Hepatocyte (in vitro differentiated cells): Measurements from ENCODE around the gene ELMO3. TPM values are rescaled to one million over a fixed set of nuclear protein-coding genes. Genes with fewer than 3 reads are reported as not detected.
A peak's percentile ranks its signal among the peaks of the same experiment; 100 is the strongest.

Experiments used
- DNase-seq: peaks from one replicate; pipeline ENCODE4 v3.0.0-alpha.2; 2016; ENCODE audit warnings: low spot score
- H2AFZ ChIP-seq: fragments of 200-600 bp; sonication (generic); 2 replicates; pipeline ENCODE4 v1.6.0; 2016; ENCODE audit warnings: antibody characterized with exemption, mild to moderate bottlenecking
- H3K27ac ChIP-seq: fragments of 200-600 bp; sonication (generic); 2 replicates; pipeline ENCODE4 v1.5.1; 2016; ENCODE audit warnings: mild to moderate bottlenecking
- H3K27me3 ChIP-seq: fragments of 200-600 bp; sonication (generic); 2 replicates; pipeline ENCODE4 v1.6.1; 2016
- H3K36me3 ChIP-seq: fragments of 200-600 bp; sonication (generic); replicated peaks from 2 replicates; pipeline ENCODE4 v1.5.1; 2016; ENCODE audit warnings: low read depth; ENCODE audit not compliant: insufficient read depth
- H3K4me1 ChIP-seq: fragments of 200-600 bp; sonication (generic); 2 replicates; pipeline ENCODE4 v1.5.1; 2016; ENCODE audit warnings: mild to moderate bottlenecking, moderate library complexity; ENCODE audit not compliant: insufficient read depth
- H3K4me2 ChIP-seq: fragments of 200-600 bp; sonication (generic); 2 replicates; pipeline ENCODE4 v1.6.0; 2016
- H3K4me3 ChIP-seq: fragments of 200-600 bp; sonication (generic); 2 replicates; pipeline ENCODE4 v1.5.1; 2016; ENCODE audit warnings: mild to moderate bottlenecking
- H3K79me2 ChIP-seq: fragments of 200-600 bp; sonication (generic); 2 replicates; pipeline ENCODE4 v1.6.0; 2017; ENCODE audit warnings: mild to moderate bottlenecking
- H3K9me2 ChIP-seq: fragments of 200-600 bp; sonication (generic); replicated peaks from 2 replicates; pipeline ENCODE4 v1.6.0; 2017; ENCODE audit warnings: mild to moderate bottlenecking; ENCODE audit not compliant: insufficient read depth
- H3K9me3 ChIP-seq: fragments of 200-600 bp; sonication (generic); 2 replicates; pipeline ENCODE4 v1.5.1; 2016; ENCODE audit warnings: low read depth, mild to moderate bottlenecking
- H4K20me1 ChIP-seq: fragments of 200-600 bp; sonication (generic); 2 replicates; pipeline ENCODE4 v1.6.0; 2016; ENCODE audit warnings: mild to moderate bottlenecking; ENCODE audit not compliant: insufficient read depth, poor library complexity, severe bottlenecking
- EZH2 ChIP-seq: fragments of 200-600 bp; sonication (generic); IDR thresholded peaks from 2 replicates; pipeline ENCODE4 v1.6.1; 2016; ENCODE audit warnings: antibody characterized with exemption, mild to moderate bottlenecking, borderline replicate concordance
- EZH2phosphoT487 ChIP-seq: fragments of 200-600 bp; sonication (generic); IDR thresholded peaks from one replicate; pipeline ENCODE4 v1.6.1; 2018; ENCODE audit warnings: antibody characterized with exemption, mild to moderate bottlenecking, low read depth, moderate library complexity; ENCODE audit not compliant: unreplicated experiment, severe bottlenecking
- WGBS: methylation state at CpG from one replicate; pipeline ENCODE4 v1.1.6; 2016; ENCODE audit warnings: low lambda C conversion rate; ENCODE audit errors: missing lambda C conversion rate; 5-methylcytosine and 5-hydroxymethylcytosine counted together
- polyA plus RNA-seq: library from polyadenylated mRNA; unstranded; fragments of >200 nt; fragmentation: Nextera tagmentation; extraction: Ambion mirVana; gene quantifications from 2 replicates; pipeline ENCODE4 v1.2.1, GENCODE V29; 2016
- total RNA-seq: library from RNA; depleted of rRNA; stranded (reverse); fragments of >200 nt; gene quantifications from 2 replicates; pipeline ENCODE4 v1.2.3, GENCODE V29; 2014
- TF ChIP-seq, protein P1 (sequence below): fragments of 200-600 bp; sonication (generic); IDR thresholded peaks from 2 replicates; pipeline ENCODE4 v1.5.1; 2016; ENCODE audit warnings: antibody characterized with exemption, mild to moderate bottlenecking; ENCODE audit not compliant: poor library complexity

ELMO3 gene
- total RNA-seq: 18.5 and 18.7 TPM in 2 replicates
- polyA plus RNA-seq: 14.5 and 18.3 TPM in 2 replicates

- peak; percentile 82 for DNase-seq
Measured at GRCh38 chr16:67199011-67199807, at the start of gene ELMO3. Gene ELMO3, plus strand, starts transcription at chr16:67199131. Its CDS starts 196 bp downstream, at chr16:67199327.

DNA sequence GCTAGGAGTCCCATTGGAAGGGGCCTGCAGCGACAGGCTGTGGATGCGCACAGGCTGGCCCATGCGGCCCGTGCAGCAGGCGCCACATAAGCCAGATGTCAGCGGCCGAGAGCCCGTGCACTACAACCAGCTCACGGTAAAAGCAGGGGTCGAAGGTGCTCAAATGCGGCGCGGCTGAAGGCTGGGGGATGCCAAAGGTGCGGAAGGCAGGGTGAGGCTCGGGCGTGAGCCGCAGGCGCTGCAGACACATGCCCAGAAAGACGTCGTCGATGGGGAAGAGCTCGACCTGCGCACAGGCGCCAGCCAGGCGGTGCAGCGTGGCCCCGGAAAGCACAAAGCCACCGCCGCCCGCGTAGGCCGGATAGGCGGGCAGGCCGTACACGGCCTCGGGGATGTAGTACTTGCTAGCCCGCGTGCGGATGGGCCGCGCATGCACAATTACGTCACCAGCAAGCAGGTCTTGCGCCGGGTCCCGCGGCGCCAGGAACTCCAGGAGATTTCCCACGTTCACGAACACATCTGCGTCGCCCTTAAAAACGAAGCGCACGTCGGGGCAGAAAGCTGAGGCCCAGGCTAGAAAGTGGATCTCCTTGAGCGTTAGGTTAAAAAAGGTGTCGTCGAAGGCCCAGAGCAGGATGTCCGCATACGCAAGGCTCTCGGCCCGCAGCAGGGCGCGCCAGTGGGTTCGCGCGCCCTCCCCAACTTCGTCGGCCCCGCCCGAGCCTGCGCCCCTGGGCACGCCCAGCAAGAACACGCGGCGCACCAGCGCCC lies 49.5 kb upstream of the ELMO3 start:
- H2AFZ ChIP-seq: no peak overlapping the region
- H3K4me2 ChIP-seq: peak overlapping the region; percentile 92
- TF ChIP-seq EZH2 (no peak), EZH2phosphoT487 (no peak)
- peaks cover 10% of the 10 kb centered on the region for H3K4me1 ChIP-seq
- H3K4me3 ChIP-seq: peak overlapping the region; percentile 82
- peaks cover 4% of the 10 kb centered on the region for H3K79me2 ChIP-seq
- no peak for DNase-seq
- peak overlapping the region; percentile 98 for H3K27ac ChIP-seq
- no peaks in the 10 kb centered on the region for H4K20me1 ChIP-seq
- 80% methylated on average over 71 of the region's 77 CpGs for WGBS
- H3K9me2 ChIP-seq: no peaks in the 10 kb centered on the region
- H3K9me3 ChIP-seq: no peaks in the 10 kb centered on the region
- peaks cover 7% of the 10 kb centered on the region for H3K27me3 ChIP-seq
- H3K36me3 ChIP-seq: no peaks in the 10 kb centered on the region

More at GRCh38 chr16:67199011-67199807, at the start of gene ELMO3:
- H3K36me3 ChIP-seq: no peaks in the 10 kb centered on the region
- H2AFZ ChIP-seq: no peak within 1 kb of the TSS
- H3K9me3 ChIP-seq: no peaks in the 10 kb centered on the region
- peak within 1 kb of the TSS; percentile 86 for H3K4me2 ChIP-seq
- peaks cover under 1% of the 10 kb centered on the region for H3K79me2 ChIP-seq
- H3K4me3 ChIP-seq: peak within 1 kb of the TSS; percentile 26
- H3K9me2 ChIP-seq: no peaks in the 10 kb centered on the region
- peak within 1 kb of the TSS; percentile 78 for H3K27ac ChIP-seq
- H3K4me1 ChIP-seq: peaks cover 5% of the 10 kb centered on the region
- no peak for TF ChIP-seq EZH2phosphoT487
- TF ChIP-seq, protein P1, sequence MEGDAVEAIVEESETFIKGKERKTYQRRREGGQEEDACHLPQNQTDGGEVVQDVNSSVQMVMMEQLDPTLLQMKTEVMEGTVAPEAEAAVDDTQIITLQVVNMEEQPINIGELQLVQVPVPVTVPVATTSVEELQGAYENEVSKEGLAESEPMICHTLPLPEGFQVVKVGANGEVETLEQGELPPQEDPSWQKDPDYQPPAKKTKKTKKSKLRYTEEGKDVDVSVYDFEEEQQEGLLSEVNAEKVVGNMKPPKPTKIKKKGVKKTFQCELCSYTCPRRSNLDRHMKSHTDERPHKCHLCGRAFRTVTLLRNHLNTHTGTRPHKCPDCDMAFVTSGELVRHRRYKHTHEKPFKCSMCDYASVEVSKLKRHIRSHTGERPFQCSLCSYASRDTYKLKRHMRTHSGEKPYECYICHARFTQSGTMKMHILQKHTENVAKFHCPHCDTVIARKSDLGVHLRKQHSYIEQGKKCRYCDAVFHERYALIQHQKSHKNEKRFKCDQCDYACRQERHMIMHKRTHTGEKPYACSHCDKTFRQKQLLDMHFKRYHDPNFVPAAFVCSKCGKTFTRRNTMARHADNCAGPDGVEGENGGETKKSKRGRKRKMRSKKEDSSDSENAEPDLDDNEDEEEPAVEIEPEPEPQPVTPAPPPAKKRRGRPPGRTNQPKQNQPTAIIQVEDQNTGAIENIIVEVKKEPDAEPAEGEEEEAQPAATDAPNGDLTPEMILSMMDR: peak; percentile 45
- no peaks in the 10 kb centered on the region for H3K27me3 ChIP-seq
- WGBS: 24% methylated on average over 33 of the region's 61 CpGs
- H4K20me1 ChIP-seq: no peaks in the 10 kb centered on the region

- Histone ChIP-seq H3K9me3 (no peaks in the 10 kb centered on the region), H3K4me3 (peak overlapping the region; percentile 82), H2AFZ (peak overlapping the region; percentile 94), H3K4me2 (peak overlapping the region; percentile 92), H3K27me3 (peaks cover 13% of the 10 kb centered on the region), H4K20me1 (no peaks in the 10 kb centered on the region), H3K9me2 (no peaks in the 10 kb centered on the region), H3K79me2 (peaks cover 4% of the 10 kb centered on the region), H3K4me1 (peaks cover 17% of the 10 kb centered on the region), H3K36me3 (no peaks in the 10 kb centered on the region), H3K27ac (peak overlapping the region; percentile 98)
- 14% methylated on average over 37 of the region's 94 CpGs for WGBS
- TF ChIP-seq, protein P1: peak; percentile 13
- TF ChIP-seq EZH2: no peak
- TF ChIP-seq EZH2phosphoT487: no peak
- DNase-seq: peak; percentile 86
Measured at GRCh38 chr16:67150047-67150832, 48.7 kb upstream of the ELMO3 start.
